Neural crest cell (in vitro differentiated cells): ENCODE measurements around the gene DUSP1. TPM values are rescaled to one million over a fixed set of nuclear protein-coding genes. Genes with fewer than 3 reads are reported as not detected.

Experiments used
- DNase-seq: peaks from one replicate; pipeline ENCODE4 v3.0.0; 2021; ENCODE audit warnings: low read depth, mixed read lengths, low spot score
- H3K27ac Mint-ChIP-seq: one replicate; pipeline ENCODE4 v1.8.0; 2021; ENCODE audit warnings: mild to moderate bottlenecking, mixed read lengths; ENCODE audit not compliant: unreplicated experiment
- H3K27me3 Mint-ChIP-seq: 2 replicates; pipeline ENCODE4 v1.8.0; 2021; ENCODE audit warnings: low read depth, mild to moderate bottlenecking, mixed read lengths
- H3K36me3 Mint-ChIP-seq: 2 replicates; pipeline ENCODE4 v1.8.0; 2021; ENCODE audit warnings: low read depth, mild to moderate bottlenecking, mixed read lengths
- H3K4me1 Mint-ChIP-seq: 2 replicates; pipeline ENCODE4 v1.8.0; 2021; ENCODE audit warnings: mixed read lengths
- H3K4me3 Mint-ChIP-seq: one replicate; pipeline ENCODE4 v1.8.0; 2021; ENCODE audit warnings: mild to moderate bottlenecking, mixed read lengths
- H3K9me3 Mint-ChIP-seq: 2 replicates; pipeline ENCODE4 v1.8.0; 2021; ENCODE audit warnings: mixed read lengths
- CTCF ChIP-seq: fragments of 200-600 bp; sonication (generic); conservative IDR thresholded peaks from 2 replicates; pipeline ENCODE4 v1.5.0; 2021; ENCODE audit warnings: antibody characterized with exemption, mild to moderate bottlenecking
- total RNA-seq: library from RNA; stranded (reverse); gene quantifications from 2 replicates; pipeline ENCODE4 v1.2.1, GENCODE V29; 2021

The DUSP1 gene
- total RNA-seq, 1 donor from 2014 or later: 20.9 TPM

- no peaks in the 10 kb centered on the region for H3K36me3 Mint-ChIP-seq
- no peaks in the 10 kb centered on the region for H3K27me3 Mint-ChIP-seq
Observed at GRCh38 chr5:172725785-172726184, 45.2 kb downstream of the DUSP1 start.

GRCh38 chr5:172725273-172725672, 45.7 kb downstream of the DUSP1 start:
- Mint-ChIP-seq H3K36me3 (no peaks in the 10 kb centered on the region), H3K4me1 (peaks cover 13% of the 10 kb centered on the region), H3K27ac (no peak overlapping the region), H3K9me3 (no peaks in the 10 kb centered on the region), H3K4me3 (no peak overlapping the region), H3K27me3 (no peaks in the 10 kb centered on the region)
- TF ChIP-seq CTCF: no peak
- no peak for DNase-seq

More at GRCh38 chr5:172725785-172726184, 45.2 kb downstream of the DUSP1 start:
- TF ChIP-seq CTCF: no peak
- Mint-ChIP-seq H3K9me3 (no peaks in the 10 kb centered on the region), H3K4me3 (no peak overlapping the region), H3K4me1 (peaks cover 13% of the 10 kb centered on the region), H3K27ac (no peak overlapping the region)
- DNase-seq: no peak

- Mint-ChIP-seq H3K4me1 (peaks cover 13% of the 10 kb centered on the region), H3K9me3 (no peaks in the 10 kb centered on the region), H3K36me3 (no peaks in the 10 kb centered on the region), H3K4me3 (no peak overlapping the region), H3K27ac (no peak overlapping the region), H3K27me3 (peaks cover 6% of the 10 kb centered on the region)
- no peak for DNase-seq
- no peak for TF ChIP-seq CTCF
Observed at GRCh38 chr5:172724242-172725183, 46.5 kb downstream of the DUSP1 start.

GRCh38 chr5:172723508-172723907, 47.5 kb downstream of the DUSP1 start:
- no peak overlapping the region for H3K4me3 Mint-ChIP-seq
- TF ChIP-seq CTCF: no peak
- no peaks in the 10 kb centered on the region for H3K36me3 Mint-ChIP-seq
- peaks cover 13% of the 10 kb centered on the region for H3K4me1 Mint-ChIP-seq
- DNase-seq: no peak
- no peak overlapping the region for H3K27ac Mint-ChIP-seq
- H3K27me3 Mint-ChIP-seq: peaks cover 6% of the 10 kb centered on the region
- H3K9me3 Mint-ChIP-seq: no peaks in the 10 kb centered on the region

- DNase-seq: no peak
- no peaks in the 10 kb centered on the region for H3K36me3 Mint-ChIP-seq
- no peak for TF ChIP-seq CTCF
- H3K9me3 Mint-ChIP-seq: no peaks in the 10 kb centered on the region
- no peak overlapping the region for H3K27ac Mint-ChIP-seq
- peaks cover 13% of the 10 kb centered on the region for H3K4me1 Mint-ChIP-seq
- H3K27me3 Mint-ChIP-seq: peaks cover 6% of the 10 kb centered on the region
- H3K4me3 Mint-ChIP-seq: no peak overlapping the region
Observed at GRCh38 chr5:172722327-172722815, 48.6 kb downstream of the DUSP1 start.
